K562 treated with DMSO at 1 percent for 24 hours (cell line): ENCODE data around the gene SPATA17. TPM values are rescaled to one million over a fixed set of nuclear protein-coding genes. Genes with fewer than 3 reads are reported as not detected.

ENCODE experiments used
- total RNA-seq: library from RNA; unstranded; fragments of 300-600 nt; gene quantifications from 2 replicates; pipeline ENCODE4 v1.2.3, GENCODE V29; 2022; ENCODE audit warnings: low read depth; ENCODE audit not compliant: insufficient read depth

SPATA17 gene, protein sequence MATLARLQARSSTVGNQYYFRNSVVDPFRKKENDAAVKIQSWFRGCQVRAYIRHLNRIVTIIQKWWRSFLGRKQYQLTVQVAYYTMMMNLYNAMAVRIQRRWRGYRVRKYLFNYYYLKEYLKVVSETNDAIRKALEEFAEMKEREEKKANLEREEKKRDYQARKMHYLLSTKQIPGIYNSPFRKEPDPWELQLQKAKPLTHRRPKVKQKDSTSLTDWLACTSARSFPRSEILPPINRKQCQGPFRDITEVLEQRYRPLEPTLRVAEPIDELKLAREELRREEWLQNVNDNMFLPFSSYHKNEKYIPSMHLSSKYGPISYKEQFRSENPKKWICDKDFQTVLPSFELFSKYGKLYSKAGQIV
- not detected in 2 replicates for total RNA-seq

DNA sequence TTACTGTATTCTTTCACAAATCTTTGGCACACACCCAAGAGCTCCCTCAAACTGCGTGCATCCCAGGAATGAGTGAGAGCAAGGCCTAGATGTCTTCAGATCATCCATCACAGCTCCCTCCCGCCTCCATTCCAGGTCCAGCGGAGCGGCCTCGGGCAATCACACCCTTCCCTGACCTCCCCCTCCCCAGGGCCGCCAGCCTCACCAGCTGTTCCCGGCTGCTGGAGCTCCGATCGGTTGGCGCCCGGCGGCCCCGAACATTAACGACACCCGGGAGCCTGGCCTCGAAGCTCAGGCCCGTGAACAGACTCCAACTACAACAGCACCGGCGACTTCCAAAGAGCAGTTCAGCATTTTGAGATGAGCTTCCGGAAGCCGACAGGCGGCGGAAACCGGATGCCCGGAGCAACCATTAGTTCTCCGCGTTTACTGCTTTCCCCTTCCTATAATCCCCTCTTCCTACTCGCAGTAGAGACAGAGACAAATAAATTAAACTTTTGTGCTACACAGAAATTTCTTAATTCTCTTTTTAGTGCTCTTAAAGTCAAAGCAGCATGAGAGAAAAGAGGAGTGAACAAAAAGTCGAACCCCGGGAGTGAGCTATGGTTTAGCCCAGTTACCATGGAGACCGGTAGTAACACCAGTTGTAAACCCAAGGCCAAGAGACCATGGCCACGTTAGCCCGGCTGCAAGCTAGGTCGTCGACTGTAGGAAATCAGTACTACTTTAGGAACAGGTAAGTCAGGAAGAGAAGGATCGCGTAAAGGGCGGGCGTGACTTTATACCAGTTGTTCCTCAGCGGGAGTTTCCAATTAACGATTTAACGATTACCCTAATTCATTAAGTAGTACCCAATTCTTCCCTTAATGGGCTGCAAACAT is at the start of gene SPATA17, which contains the start of gene GPATCH2:
TSS of gene SPATA17 (plus strand) at position 634 of the 881 bp plus-strand sequence. CDS start at position 669, 35 bp downstream.
TSS of gene GPATCH2 (minus strand) at position 380 of the 881 bp plus-strand sequence. CDS start at position 261, 119 bp downstream.

Other genes starting within 250 kb of the SPATA17 start
- gene GPATCH2, start 254 bp upstream of the SPATA17 start, total RNA-seq: 0.24 and 0.41 TPM in 2 replicates